HG03060 (cell line): Measurements from ENCODE around the gene F12.

ENCODE experiments used
- ATAC-seq: cut with Tn5 transposase; IDR thresholded peaks from one replicate; pipeline ENCODE4 v1.9.1; 2021; ENCODE audit warnings: low read depth, moderate number of reproducible peaks; ENCODE audit not compliant: unreplicated experiment

The F12 gene

GRCh38 chr5:177372034-177372896, 37.1 kb downstream of the F12 start:
- ATAC-seq, result no peak

GRCh38 chr5:177371120-177372033, 38.0 kb downstream of the F12 start:
- no peak for ATAC-seq

DNA sequence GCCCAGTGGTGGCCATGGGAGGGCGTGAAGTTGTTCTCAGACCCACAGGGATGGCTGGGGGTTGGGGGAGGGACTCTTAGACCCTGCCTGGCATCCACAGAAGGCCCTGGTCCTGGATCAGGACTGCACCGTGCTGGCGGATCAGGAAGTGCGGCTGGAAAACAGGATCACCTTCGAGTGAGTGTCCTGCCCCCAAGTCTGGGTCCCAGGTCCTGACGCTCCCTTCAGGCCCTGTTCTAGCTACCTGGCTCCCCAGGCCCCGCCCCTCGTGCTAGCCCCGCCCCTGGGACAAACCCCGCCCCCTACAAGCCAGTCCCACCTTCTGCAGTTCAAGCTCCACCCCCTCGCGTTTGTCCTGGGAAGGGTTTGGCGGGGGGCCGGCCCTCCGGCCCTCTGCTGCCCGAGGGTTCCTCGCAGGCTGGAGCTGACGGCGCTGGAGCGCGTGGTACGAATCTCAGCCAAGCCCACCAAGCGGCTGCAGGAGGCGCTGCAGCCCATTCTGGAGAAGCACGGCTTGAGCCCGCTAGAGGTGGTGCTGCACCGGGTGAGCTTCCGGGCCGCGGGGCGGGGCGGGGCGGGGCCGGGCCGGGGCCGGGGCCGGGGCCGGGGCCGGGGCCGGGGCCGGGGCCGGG, 38.8 kb downstream of the F12 start:
- peak; percentile 51 for ATAC-seq

DNA sequence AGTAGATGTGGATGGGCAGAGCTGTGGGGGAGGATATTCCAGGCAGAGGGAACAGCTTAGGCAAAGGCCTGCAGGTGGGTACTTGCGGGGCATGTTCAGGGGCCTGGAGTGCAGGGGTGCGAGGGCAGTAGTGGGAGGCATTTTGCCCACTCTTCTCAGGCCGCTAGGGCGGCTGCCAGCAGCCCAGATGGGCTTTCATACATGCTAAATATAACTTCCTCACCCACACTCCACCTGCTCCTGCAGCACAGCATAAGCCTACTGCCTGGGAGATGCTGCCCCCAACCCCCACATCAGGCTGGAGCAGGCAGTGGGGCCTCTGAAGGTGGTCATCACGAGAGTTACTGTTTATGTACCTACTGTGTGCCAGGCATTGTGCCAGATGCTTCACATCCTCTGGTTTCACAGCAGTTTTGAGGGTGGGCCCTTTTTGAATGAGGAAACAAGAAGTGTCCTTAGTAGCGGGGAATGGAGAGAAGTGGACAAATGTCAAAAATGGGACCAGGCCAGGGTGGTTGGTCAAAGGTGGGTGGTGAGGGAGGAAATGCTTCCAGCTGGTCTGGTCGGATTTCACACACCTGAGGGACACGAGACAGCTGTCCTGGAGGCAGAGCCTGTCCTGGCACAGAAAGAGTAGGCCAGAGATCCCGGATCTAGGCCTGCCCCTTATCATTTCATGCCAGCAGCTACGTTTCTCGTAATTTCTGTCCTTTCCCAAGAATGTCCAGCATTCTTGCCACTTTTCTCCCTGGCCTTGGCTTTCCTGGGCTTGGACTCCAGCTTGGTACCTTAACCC, 39.5 kb downstream of the F12 start:
- no peak for ATAC-seq

- no peak for ATAC-seq
These were observed 40.3 kb downstream of the F12 start for GRCh38 chr5:177368869-177369644.

GRCh38 chr5:177367981-177368868, 41.1 kb downstream of the F12 start:
- ATAC-seq, result no peak

DNA sequence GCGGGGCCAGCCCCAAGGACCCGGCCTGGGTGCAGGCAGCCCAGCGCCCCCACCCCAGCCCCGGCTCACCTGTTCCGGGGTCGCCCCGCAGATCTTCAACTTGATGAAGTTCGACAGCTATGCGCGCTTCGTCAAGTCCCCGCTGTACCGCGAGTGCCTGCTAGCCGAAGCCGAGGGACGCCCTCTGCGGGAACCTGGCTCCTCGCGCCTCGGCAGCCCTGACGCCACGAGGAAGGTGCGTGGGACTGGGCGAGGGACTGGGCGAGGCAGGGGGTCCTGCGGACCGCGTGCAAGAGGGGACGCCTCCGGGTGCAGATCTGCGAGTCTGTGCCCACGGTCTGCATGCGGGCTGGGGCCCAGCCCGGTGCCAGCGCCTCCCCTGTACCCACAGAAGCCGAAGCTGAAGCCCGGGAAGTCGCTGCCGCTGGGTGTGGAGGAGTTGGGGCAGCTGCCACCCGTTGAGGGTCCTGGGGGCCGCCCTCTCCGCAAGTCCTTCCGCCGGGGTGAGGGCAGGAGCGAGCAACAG, 42.0 kb downstream of the F12 start:
- no peak for ATAC-seq

GRCh38 chr5:177366528-177367322, 42.6 kb downstream of the F12 start:
- ATAC-seq, result no peak

DNA sequence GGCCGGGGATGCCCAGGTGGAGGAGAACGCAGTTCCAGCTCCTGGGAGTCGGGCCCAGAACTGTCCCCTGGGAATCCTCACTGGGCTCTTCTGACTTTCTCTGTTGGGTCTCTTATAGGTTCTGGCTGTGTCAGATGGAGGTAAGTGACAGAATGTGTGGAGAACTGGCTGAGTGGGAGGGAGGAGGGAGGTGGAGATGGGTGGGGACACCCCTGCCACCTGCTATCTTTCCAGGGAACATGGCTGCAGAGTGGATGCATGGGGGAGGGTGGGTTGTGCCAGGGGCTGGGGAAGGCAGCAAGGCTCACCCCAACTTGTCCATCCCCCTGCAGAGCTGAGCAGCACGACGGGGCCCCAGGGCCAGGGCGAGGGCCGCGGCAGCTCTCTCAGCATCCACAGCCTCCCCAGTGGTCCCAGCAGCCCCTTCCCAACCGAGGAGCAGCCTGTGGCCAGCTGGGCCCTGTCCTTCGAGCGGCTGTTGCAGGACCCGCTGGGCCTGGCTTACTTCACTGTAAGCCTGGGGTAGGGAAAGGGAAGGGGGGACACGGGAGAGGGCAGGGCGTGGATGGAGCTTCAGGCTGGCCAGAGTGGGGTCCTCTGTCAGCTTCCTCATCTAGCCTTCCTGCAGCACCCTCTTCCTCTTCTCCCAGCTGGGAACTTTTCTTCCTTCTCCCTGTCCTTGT, 43.4 kb downstream of the F12 start:
- ATAC-seq, result no peak

DNA sequence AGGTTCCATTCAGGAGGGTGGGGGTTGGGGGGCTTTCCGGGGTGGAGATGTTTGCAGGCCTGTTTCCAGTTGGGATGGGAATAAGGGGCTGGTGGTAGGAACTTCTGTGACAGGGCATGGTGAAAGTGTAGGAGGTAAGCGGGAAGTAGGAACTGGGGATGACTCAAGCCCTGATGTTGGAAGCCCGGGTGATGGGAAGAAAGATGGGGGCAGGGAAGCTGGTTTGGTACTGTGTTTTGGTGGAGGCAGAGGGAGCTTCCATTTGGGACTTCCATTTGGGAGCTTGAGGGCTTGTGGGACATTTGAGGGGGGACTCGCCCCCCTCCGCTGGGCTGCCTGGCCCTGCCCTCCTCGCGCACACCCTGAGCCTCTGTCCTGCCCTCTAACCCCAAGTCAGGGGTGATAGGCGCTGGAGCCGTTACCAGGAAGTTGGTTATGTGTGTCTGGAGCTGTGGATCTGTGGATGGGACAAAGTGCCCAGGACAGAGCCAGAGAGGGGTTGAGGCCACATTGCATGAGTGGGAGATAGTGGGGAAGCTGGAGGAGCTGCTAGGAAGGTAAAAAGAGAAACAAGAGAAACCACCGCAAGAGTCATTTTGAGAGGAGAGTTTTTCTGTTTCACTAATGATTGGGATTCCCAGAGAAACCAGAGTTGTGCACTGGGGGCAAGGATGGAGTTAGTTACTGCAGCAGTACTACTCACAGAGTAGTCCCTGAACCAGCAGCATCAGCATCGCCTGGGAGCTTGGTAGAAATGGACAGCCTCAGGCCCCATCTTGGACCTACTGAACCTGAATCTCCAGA, 45.0 kb downstream of the F12 start:
- no peak for ATAC-seq

- ATAC-seq, result no peak
These were observed 45.8 kb downstream of the F12 start for GRCh38 chr5:177363565-177363964.

DNA sequence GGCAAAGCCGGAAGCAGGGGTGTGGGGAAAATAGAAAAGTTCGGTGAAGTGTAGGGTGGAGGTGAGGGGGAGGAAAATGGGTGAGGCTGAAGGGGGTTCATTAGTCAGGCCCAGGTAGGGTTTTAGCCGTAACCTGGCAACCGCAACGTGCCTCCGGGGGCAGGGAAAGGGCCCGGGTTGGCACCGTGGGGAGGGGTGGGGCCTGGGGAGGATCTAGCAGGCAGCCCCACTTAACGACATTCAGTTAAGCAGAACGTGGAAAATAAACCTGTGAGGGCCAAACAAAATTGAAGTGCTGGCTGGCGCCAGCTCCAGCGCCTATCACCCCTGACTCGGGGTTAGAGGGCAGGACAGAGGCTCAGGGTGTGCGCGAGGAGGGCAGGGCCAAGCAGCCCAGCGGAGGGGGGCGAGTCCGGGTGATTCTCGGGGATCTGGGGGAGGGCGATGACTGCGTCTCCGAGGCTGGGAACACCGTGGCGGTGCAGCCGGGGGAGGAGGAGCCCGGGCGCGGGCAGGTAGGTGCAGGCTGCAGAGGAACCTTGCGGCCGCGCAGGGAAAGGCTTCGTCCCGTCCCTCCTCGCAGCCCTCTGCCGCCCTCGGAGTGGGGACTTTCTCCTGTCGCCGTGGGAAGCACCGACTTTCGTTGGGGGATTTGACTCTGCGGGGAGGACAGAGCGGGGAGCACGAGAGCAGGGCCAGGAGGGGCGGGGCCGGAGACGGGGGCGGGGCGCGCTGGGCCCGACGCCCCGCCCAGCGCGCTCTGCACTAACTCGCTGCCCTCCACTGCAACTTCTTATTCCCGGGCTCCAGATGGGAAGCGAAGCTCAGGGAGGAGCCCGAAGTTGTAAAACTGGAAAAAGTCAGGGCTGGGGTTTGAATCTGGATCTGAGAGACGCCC, 46.5 kb downstream of the F12 start:
- ATAC-seq, result no peak

DNA sequence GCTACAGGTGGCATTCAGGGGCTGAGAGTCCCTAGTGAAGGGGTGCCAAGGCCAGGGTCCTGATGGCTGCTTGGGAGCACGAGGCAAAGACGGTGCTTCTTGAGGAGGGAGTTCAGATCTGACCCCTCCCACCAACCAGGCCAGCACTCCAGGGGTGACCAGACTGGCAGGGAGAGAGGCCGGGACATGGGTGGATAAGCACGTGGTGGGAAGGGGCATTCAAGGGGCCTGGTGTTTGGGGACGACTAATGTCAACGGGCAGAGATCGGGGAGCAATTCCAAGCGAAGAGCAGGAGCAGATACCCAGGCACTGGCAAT, 47.1 kb downstream of the F12 start:
- ATAC-seq, result no peak

DNA sequence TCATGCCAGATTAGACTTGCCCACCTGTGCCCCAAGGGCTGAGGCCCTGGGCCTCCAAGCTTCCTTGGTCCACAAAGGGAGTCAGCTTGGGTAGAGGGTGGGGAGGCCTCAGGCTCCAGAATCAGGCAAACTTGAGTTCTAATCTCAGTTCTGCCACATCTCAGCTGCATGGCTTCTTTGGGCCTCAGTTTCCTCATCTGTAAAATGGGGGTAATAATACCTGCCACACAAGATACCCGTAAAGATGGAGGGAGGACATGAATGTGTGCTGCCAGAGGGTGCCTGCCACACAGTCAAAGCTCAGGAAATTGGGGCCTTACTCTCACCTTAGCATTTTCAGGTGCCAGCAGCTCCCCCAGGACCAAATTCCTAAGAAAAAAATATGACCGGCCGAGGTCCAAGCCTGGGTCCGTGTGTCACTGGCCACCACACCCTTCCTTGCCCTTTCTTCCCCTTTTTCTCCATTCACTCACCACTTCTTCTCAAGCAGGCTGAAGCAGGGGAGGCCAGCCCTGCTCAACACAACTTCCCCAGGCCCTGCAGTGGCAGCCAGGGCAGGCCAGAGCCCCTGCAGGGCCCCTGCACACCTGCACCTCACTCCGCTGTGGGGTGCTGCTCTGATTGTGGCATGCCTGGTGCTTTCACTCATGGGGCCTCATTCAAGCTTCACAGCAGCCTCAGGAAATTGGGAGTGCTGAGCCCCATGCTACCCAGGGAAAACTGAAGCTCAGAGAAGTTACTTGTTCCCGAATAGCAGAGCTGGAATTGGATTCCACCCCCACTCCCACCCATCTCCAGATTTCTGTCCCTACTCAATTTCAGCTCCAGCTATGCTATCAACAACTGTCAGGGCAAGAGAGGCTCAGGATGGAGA, 47.7 kb downstream of the F12 start:
- ATAC-seq, result no peak
